Stimulated activated CD8-positive, alpha-beta memory T cell treated with anti-CD3 and anti-CD28 coated beads, Interleukin-4, amount 100 ng/mL, for 4 hours (primary cell): Measurements from ENCODE around the gene PRRX1.

Experiments used
- DNase-seq, 2 donors: peaks; one replicate each; pipeline ENCODE4 v3.0.0-alpha.2; 2020; ENCODE audit warnings: low read depth in 2 of 2, low spot score in 1 of 2

The PRRX1 gene

GRCh38 chr1:170758992-170759391 is 95.1 kb downstream of the PRRX1 start:
- no peak for DNase-seq

GRCh38 chr1:170765279-170765678 is 101.3 kb downstream of the PRRX1 start:
- DNase-seq, result no peak

DNA sequence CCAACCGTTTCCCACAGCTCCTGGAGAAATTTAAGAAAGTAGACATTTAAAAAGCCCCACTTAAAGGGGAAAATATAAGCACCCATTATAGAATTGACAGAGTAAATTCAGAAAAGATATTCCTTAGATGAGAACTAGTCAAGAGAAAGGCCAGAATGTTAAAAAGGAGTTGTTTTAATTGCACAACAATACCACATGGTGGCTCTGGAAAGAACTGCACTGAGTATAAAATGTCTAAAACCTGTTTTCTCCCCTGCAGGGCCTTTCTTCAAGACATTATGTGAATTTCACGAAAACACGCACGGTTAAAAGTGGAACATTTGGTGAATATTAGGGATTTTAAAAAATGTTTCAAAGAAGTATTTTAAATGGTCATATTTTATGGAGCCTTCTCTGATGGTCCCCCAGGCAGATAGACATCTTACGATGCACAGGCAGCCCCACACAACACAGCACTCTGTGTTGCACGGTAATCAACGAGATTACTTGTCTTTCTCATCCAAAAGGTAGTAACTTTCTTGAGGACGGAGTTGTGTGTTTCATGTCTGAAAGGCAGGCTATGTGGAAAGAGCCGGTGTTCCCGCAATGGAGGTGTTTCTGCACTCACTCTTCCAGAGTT is 101.9 kb downstream of the PRRX1 start:
- DNase-seq, result no peak

DNA sequence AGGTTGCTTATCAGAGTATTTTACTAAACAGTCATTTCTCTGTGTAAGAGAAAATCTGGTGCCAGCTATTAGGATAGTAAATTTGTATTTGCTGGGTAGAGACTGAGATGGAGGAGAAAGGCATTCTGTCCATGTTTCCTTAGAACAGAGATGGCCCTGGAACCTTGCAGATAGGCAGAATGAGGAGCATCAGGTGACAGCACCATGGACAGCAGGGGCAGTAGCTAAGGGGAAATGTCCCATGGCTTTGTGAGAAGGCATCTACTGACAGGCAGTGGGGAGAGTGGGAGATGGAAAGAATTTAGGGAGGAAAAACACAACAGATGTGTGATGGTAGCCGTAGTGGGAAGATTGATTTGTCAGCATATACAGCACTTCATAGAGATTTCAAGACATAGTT is 105.0 kb downstream of the PRRX1 start:
- no peak for DNase-seq

- no peak for DNase-seq
Measured at GRCh38 chr1:170769691-170770090, 105.8 kb downstream of the PRRX1 start.

- DNase-seq, result no peak
Measured at GRCh38 chr1:170770254-170770653, 106.3 kb downstream of the PRRX1 start.

DNA sequence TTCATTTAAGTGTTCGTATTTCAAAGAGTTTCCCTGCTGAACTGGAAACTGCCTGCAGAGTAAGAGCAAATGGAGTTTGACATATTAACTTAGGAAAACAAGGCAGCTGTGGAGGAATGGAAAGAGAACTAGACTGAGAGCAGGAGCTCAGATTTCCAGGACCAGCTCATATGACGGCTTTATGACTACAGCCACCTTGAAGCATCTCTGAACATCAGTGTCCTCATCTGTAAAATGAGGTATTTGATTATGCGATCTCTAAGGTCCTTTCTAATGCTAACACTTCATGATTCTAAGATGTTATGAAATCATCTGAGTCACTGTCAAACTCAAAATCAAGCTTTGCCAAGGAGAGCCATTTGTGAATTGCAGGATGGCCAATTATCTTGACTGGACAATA is 112.3 kb downstream of the PRRX1 start:
- DNase-seq, result no peak

GRCh38 chr1:170776777-170777176 is 112.8 kb downstream of the PRRX1 start:
- no peak for DNase-seq
